H9 (cell line): ENCODE measurements around the gene STX8. TPM values are rescaled to one million over a fixed set of nuclear protein-coding genes. Genes with fewer than 3 reads are reported as not detected.

Experiments used
- DNase-seq: peaks from one replicate; pipeline ENCODE4 v3.0.0-alpha.2; 2017
- H2AFZ ChIP-seq: one replicate; pipeline ENCODE4 v1.6.1; 2013; ENCODE audit warnings: mild to moderate bottlenecking, low read length, control low read depth, moderate library complexity
- H2AK5ac ChIP-seq: 2 replicates; pipeline ENCODE4 v1.6.1; 2013; ENCODE audit warnings: low read length, control low read depth, mixed read lengths; ENCODE audit not compliant: insufficient read length
- H2BK120ac ChIP-seq: one replicate; pipeline ENCODE4 v1.6.1; 2013; ENCODE audit warnings: low read depth, mild to moderate bottlenecking, low read length, control low read depth, inconsistent platforms; ENCODE audit not compliant: poor library complexity, severe bottlenecking
- H2BK12ac ChIP-seq: 2 replicates; pipeline ENCODE4 v1.6.1; 2013; ENCODE audit warnings: low read length, control low read depth, mixed read lengths, low read depth; ENCODE audit not compliant: insufficient read length
- H2BK15ac ChIP-seq: 2 replicates; pipeline ENCODE4 v1.6.1; 2013; ENCODE audit warnings: low read depth, low read length, control low read depth
- H2BK20ac ChIP-seq: one replicate; pipeline ENCODE4 v1.6.1; 2013; ENCODE audit warnings: low read depth, mild to moderate bottlenecking, low read length, control low read depth, inconsistent platforms; ENCODE audit not compliant: poor library complexity, severe bottlenecking
- H2BK5ac ChIP-seq: 2 replicates; pipeline ENCODE4 v1.6.1; 2013; ENCODE audit warnings: low read length, control low read depth, mixed read lengths; ENCODE audit not compliant: insufficient read length
- H3K14ac ChIP-seq: 2 replicates; pipeline ENCODE4 v1.6.1; 2013; ENCODE audit warnings: low read length, control low read depth; ENCODE audit not compliant: insufficient read depth
- H3K18ac ChIP-seq: 2 replicates; pipeline ENCODE4 v1.6.1; 2013; ENCODE audit warnings: low read depth, mild to moderate bottlenecking, mixed read lengths, low read length, control low read depth; ENCODE audit not compliant: insufficient read length
- H3K23ac ChIP-seq: 2 replicates; pipeline ENCODE4 v1.6.1; 2013; ENCODE audit warnings: low read length, control low read depth, mixed read lengths, low read depth; ENCODE audit not compliant: insufficient read length
- H3K23me2 ChIP-seq: 2 replicates; pipeline ENCODE4 v1.6.1; 2013; ENCODE audit warnings: low read depth, mild to moderate bottlenecking, mixed read lengths, low read length, control low read depth; ENCODE audit not compliant: insufficient read length, poor library complexity, severe bottlenecking
- H3K27ac ChIP-seq: 2 replicates; pipeline ENCODE4 v1.5.1; 2013; ENCODE audit warnings: low read length, control low read depth, mixed read lengths, low read depth; ENCODE audit not compliant: insufficient read length
- H3K27me3 ChIP-seq: 2 replicates; pipeline ENCODE4 v1.6.1; 2013; ENCODE audit warnings: low read length, control low read depth, inconsistent platforms; ENCODE audit not compliant: insufficient read depth
- H3K4ac ChIP-seq: 2 replicates; pipeline ENCODE4 v1.6.1; 2013; ENCODE audit warnings: low read depth, mild to moderate bottlenecking, control low read depth, inconsistent platforms, low read length, moderate library complexity
- H3K4me1 ChIP-seq: 2 replicates; pipeline ENCODE4 v1.6.1; 2013; ENCODE audit warnings: low read length, control low read depth, inconsistent platforms; ENCODE audit not compliant: insufficient read depth
- H3K4me2 ChIP-seq: 2 replicates; pipeline ENCODE4 v1.6.1; 2013; ENCODE audit warnings: low read length, control low read depth, mixed read lengths; ENCODE audit not compliant: insufficient read length, insufficient read depth
- H3K56ac ChIP-seq: 2 replicates; pipeline ENCODE4 v1.6.1; 2013; ENCODE audit warnings: low read depth, mild to moderate bottlenecking, mixed read lengths, low read length, control low read depth; ENCODE audit not compliant: insufficient read length
- H3K79me1 ChIP-seq: 2 replicates; pipeline ENCODE4 v1.6.1; 2013; ENCODE audit warnings: low read depth, mild to moderate bottlenecking, moderate library complexity, low read length, control low read depth, inconsistent platforms; ENCODE audit not compliant: insufficient read depth, poor library complexity, severe bottlenecking
- H3K79me2 ChIP-seq: 2 replicates; pipeline ENCODE4 v1.6.1; 2013; ENCODE audit warnings: low read length, control low read depth, inconsistent platforms; ENCODE audit not compliant: insufficient read depth
- H3K9ac ChIP-seq: 2 replicates; pipeline ENCODE4 v1.6.1; 2013; ENCODE audit warnings: low read length, control low read depth, mixed read lengths; ENCODE audit not compliant: insufficient read length; ENCODE audit errors: extremely low read depth
- H3K9me3 ChIP-seq: one replicate; pipeline ENCODE4 v1.6.1; 2013; ENCODE audit warnings: low read depth, low read length, inconsistent platforms; ENCODE audit not compliant: control insufficient read depth
- H3T11ph ChIP-seq: one replicate; pipeline ENCODE4 v1.6.1; 2013; ENCODE audit warnings: mild to moderate bottlenecking, low read length, control low read depth, inconsistent platforms
- H4K20me1 ChIP-seq: one replicate; pipeline ENCODE4 v1.6.1; 2013; ENCODE audit not compliant: control insufficient read depth, insufficient read length, insufficient read depth
- H4K5ac ChIP-seq: 2 replicates; pipeline ENCODE4 v1.6.1; 2013; ENCODE audit warnings: low read depth, mild to moderate bottlenecking, mixed read lengths, low read length, control low read depth; ENCODE audit not compliant: insufficient read length
- H4K8ac ChIP-seq: replicated peaks from 2 replicates; pipeline ENCODE4 v1.6.1; 2013; ENCODE audit warnings: low read length, control low read depth, mixed read lengths, low read depth; ENCODE audit not compliant: insufficient read length
- H4K91ac ChIP-seq: 2 replicates; pipeline ENCODE4 v1.6.1; 2013; ENCODE audit warnings: low read depth, mild to moderate bottlenecking, moderate library complexity, mixed read lengths, low read length, control low read depth; ENCODE audit not compliant: insufficient read length
- H3K27ac Mint-ChIP-seq, 3 experiments: 2 replicates in 2 of 3; 3 replicates in 1 of 3; pipeline ENCODE4 v1.8.0; 2020 to 2021; ENCODE audit warnings: mixed read lengths in 3 of 3, mild to moderate bottlenecking in 1 of 3, moderate library complexity in 1 of 3
- H3K27me3 Mint-ChIP-seq: 2 replicates; pipeline ENCODE4 v1.8.0; 2021; ENCODE audit warnings: low read depth, mild to moderate bottlenecking, moderate library complexity, mixed read lengths
- H3K36me3 Mint-ChIP-seq, 3 experiments: 2 replicates in 2 of 3; 3 replicates in 1 of 3; pipeline ENCODE4 v1.8.0; 2020 to 2021; ENCODE audit warnings: low read depth in 3 of 3, mixed read lengths in 3 of 3; ENCODE audit not compliant: insufficient read depth in 1 of 3
- H3K4me1 Mint-ChIP-seq, 2 experiments: 2 replicates each; pipeline ENCODE4 v1.8.0; 2020; ENCODE audit warnings: mixed read lengths in 2 of 2
- H3K4me3 Mint-ChIP-seq, 2 experiments: 2 replicates in 1 of 2; 3 replicates in 1 of 2; pipeline ENCODE4 v1.8.0; 2020 to 2021; ENCODE audit warnings: mild to moderate bottlenecking in 2 of 2, mixed read lengths in 2 of 2, moderate library complexity in 1 of 2
- H3K9me3 Mint-ChIP-seq, 2 experiments: 2 replicates in 1 of 2; 3 replicates in 1 of 2; pipeline ENCODE4 v1.8.0; 2020; ENCODE audit warnings: mild to moderate bottlenecking in 2 of 2, mixed read lengths in 2 of 2, moderate library complexity in 1 of 2
- WGBS: extraction: QIAGEN DNeasy Blood & Tissue Kit; methylation state at CpG from one replicate; pipeline ENCODE4 v1.1.7; 2013; ENCODE audit warnings: missing lambda C conversion rate, low lambda C conversion rate, mixed read lengths; ENCODE audit not compliant: insufficient read length; ENCODE audit errors: extremely low coverage; 5-methylcytosine and 5-hydroxymethylcytosine counted together
- total RNA-seq: library from RNA; stranded (reverse); gene quantifications from 2 replicates; pipeline ENCODE4 v1.2.1, GENCODE V29; 2021
- TF ChIP-seq, protein P1 (sequence below): fragments of 200-600 bp; sonication (generic); conservative IDR thresholded peaks from 3 replicates; pipeline ENCODE4 v1.8.0; 2021; ENCODE audit warnings: antibody characterized with exemption, mild to moderate bottlenecking

Gene STX8
- total RNA-seq, 1 experiment from 2014 or later, result 55.1 TPM

GRCh38 chr17:9219631-9220397, 355.8 kb downstream of the STX8 start:
- H2BK12ac ChIP-seq, result no peak overlapping the region
- no peak overlapping the region for H4K8ac ChIP-seq
- H3K79me2 ChIP-seq, result no peaks in the 10 kb centered on the region
- H3K4me1 Mint-ChIP-seq, result peaks cover 35 to 36% of the 10 kb centered on the region in 2 experiments
- no peak overlapping the region for H2BK20ac ChIP-seq
- H3K18ac ChIP-seq, result no peak overlapping the region
- H4K20me1 ChIP-seq, result no peaks in the 10 kb centered on the region
- H2BK120ac ChIP-seq, result no peak overlapping the region
- H3K4me1 ChIP-seq, result no peaks in the 10 kb centered on the region
- H3K9me3 Mint-ChIP-seq, result peaks cover 15 to 17% of the 10 kb centered on the region in 2 experiments
- no peak overlapping the region for H3K56ac ChIP-seq
- H3K9ac ChIP-seq, result no peak overlapping the region
- H2BK5ac ChIP-seq, result no peak overlapping the region
- no peak overlapping the region for H3K4ac ChIP-seq
- peaks cover 5% of the 10 kb centered on the region for H3K27me3 Mint-ChIP-seq
- no peak overlapping the region for H3T11ph ChIP-seq
- no peaks in the 10 kb centered on the region for H3K9me3 ChIP-seq
- H3K27me3 ChIP-seq, result no peaks in the 10 kb centered on the region
- no peak overlapping the region; a peak in 2 of 7 replicates for H3K27ac Mint-ChIP-seq
- H4K5ac ChIP-seq, result no peak overlapping the region
- no peak overlapping the region for H4K91ac ChIP-seq
- no peak overlapping the region; a peak in 1 of 5 replicates for H3K4me3 Mint-ChIP-seq
- no peaks in the 10 kb centered on the region for H3K79me1 ChIP-seq
- no CpG with 5 or more reads among the region's 13 CpGs for WGBS
- no peak overlapping the region for H3K4me2 ChIP-seq
- no peak overlapping the region for H2AFZ ChIP-seq
- H3K27ac ChIP-seq, result no peak overlapping the region
- no peak overlapping the region for H2AK5ac ChIP-seq
- H2BK15ac ChIP-seq, result no peak overlapping the region
- H3K23ac ChIP-seq, result no peak overlapping the region
- H3K36me3 Mint-ChIP-seq, result peaks cover 1 to 16% (median 14%) of the 10 kb centered on the region in 3 experiments; a peak in 6 of 7 replicates
- DNase-seq, result no peak
- H3K23me2 ChIP-seq, result no peaks in the 10 kb centered on the region
- H3K14ac ChIP-seq, result no peak overlapping the region
- TF ChIP-seq, protein P1, sequence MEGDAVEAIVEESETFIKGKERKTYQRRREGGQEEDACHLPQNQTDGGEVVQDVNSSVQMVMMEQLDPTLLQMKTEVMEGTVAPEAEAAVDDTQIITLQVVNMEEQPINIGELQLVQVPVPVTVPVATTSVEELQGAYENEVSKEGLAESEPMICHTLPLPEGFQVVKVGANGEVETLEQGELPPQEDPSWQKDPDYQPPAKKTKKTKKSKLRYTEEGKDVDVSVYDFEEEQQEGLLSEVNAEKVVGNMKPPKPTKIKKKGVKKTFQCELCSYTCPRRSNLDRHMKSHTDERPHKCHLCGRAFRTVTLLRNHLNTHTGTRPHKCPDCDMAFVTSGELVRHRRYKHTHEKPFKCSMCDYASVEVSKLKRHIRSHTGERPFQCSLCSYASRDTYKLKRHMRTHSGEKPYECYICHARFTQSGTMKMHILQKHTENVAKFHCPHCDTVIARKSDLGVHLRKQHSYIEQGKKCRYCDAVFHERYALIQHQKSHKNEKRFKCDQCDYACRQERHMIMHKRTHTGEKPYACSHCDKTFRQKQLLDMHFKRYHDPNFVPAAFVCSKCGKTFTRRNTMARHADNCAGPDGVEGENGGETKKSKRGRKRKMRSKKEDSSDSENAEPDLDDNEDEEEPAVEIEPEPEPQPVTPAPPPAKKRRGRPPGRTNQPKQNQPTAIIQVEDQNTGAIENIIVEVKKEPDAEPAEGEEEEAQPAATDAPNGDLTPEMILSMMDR, result no peak
